Astrocyte of the cerebellum (primary cell): Measurements from ENCODE around the gene PEPD.

Experiments used
- DNase-seq: peaks from one replicate; pipeline ENCODE4 v3.0.0-alpha.2; 2011; ENCODE audit warnings: low read depth
- H3K4me3 ChIP-seq: 2 replicates; pipeline ENCODE4 v1.5.1; 2011; ENCODE audit warnings: mild to moderate bottlenecking, low read depth, low read length, moderate library complexity
- in situ Hi-C: cut with HindIII; loops from 2 replicates; pipeline ENCODE4 v1.10.0; 2017; ENCODE audit warnings: low sequenced_read_pairs
- TF ChIP-seq, protein P1 (sequence below): IDR thresholded peaks from 2 replicates; pipeline ENCODE4 v1.5.1; 2012; ENCODE audit warnings: low read length, low read depth, moderate library complexity, mild to moderate bottlenecking; ENCODE audit errors: missing control alignments

The PEPD gene

DNA sequence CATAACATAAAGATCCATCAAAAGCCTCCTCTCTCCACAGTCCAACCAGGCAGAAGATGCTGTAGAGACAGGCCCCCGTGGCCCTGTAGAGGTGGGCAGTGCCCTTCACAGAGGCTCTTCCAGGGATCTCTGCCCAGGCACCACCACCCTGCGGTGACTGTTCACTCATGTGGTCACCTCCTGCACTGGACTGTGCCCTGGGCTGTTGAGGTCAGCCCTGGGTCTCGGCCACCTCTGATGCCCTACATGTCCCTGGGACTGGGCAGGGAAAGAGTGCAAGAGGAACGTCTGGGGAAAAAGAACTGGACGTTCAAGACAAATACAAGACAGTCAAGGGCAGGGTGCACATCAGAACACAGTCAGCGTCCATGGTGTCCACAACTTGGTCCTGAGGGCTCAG, 22.3 kb downstream of the PEPD start:
- DNase-seq = no peak
- H3K4me3 ChIP-seq = no peak overlapping the region
- TF ChIP-seq, protein P1, sequence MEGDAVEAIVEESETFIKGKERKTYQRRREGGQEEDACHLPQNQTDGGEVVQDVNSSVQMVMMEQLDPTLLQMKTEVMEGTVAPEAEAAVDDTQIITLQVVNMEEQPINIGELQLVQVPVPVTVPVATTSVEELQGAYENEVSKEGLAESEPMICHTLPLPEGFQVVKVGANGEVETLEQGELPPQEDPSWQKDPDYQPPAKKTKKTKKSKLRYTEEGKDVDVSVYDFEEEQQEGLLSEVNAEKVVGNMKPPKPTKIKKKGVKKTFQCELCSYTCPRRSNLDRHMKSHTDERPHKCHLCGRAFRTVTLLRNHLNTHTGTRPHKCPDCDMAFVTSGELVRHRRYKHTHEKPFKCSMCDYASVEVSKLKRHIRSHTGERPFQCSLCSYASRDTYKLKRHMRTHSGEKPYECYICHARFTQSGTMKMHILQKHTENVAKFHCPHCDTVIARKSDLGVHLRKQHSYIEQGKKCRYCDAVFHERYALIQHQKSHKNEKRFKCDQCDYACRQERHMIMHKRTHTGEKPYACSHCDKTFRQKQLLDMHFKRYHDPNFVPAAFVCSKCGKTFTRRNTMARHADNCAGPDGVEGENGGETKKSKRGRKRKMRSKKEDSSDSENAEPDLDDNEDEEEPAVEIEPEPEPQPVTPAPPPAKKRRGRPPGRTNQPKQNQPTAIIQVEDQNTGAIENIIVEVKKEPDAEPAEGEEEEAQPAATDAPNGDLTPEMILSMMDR = no peak
- in situ Hi-C loops = no loop called here

DNA sequence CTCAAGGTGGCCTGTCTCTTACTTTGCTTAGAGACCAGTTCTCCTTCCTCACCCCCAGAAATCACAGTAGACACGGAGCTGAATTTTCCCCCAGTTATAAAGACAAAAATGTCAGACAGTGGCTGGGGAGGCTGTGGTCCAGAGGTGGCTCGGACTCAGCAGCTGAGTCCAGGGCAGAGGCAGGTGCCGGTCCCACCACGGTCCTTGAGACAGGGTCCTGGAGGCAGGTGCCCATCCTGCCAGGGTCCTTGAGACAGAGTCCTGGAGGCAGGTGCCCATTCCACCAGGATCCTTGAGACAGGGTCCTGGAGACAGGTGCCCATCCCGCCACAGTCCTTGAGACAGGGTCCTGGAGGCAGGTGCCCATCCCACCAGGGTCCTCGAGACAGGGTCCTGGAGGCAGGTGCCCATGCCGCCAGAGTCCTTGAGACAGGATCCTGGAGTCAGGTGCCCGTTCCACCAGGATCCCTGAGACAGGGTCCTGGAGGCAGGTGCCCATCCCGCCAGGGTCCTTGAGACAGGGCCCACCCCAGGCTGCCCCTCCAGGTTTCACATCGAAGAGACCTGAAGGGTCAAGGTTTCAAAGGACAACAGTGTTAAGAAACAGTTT, 23.1 kb downstream of the PEPD start:
- DNase-seq = no peak
- no peak overlapping the region for H3K4me3 ChIP-seq
- in situ Hi-C loops = no loop called here
- TF ChIP-seq, protein P1 = no peak

DNA sequence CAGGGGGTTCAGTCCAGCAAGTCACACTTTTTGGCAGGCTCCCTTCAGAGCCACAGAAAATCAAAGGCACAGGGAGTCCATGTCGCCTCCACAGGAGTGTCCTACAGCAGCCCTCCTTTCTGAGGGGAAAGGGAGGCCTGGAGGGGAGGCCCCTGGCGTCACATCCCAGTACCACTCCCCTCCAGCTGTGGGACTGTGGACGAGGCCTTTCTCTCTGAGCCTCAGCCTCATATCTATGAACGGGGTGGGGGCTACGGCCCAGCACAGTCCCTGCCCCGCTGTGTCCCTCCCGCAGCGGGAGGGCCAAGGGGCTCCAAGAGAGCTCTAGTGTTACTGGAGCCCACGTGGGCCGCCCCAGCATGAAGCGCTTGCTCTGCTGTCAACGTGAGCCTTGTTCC, 23.8 kb downstream of the PEPD start:
- TF ChIP-seq, protein P1 = no peak
- H3K4me3 ChIP-seq = no peak overlapping the region
- no peak for DNase-seq
- in situ Hi-C loops = no loop called here

DNA sequence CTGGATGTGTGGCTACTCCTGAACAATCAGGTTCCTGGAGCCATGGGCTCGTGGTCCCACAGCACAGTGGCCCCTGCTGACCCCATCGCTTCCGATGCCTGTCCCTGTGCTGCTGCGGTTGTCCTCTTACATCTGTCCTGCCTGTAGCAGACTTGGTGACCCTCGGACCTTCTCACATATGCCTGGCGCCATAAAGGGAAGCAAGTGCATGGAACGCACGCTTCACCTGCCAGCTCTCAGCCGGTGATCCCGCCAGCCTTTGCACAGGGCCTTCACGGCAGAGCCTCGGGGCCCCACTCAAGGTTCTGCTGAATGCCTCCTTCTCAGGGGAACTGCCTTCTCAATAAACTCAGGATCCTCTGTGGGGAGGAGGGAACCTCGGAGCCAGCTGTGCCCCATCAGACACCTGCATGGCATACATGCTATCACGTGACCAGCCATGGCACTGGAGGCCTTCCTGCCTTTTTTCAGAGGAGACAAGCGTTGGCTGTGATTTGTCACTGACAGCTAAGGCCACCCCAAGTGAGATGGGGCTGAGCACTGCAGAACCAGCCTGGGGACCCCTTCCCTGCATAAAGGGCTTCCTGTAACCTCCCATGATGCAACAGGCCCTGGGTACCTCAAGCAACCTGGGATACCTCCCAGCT, 24.3 kb downstream of the PEPD start:
- H3K4me3 ChIP-seq = no peak overlapping the region
- no peak for DNase-seq
- in situ Hi-C loops = no loop called here
- TF ChIP-seq, protein P1 = no peak

DNA sequence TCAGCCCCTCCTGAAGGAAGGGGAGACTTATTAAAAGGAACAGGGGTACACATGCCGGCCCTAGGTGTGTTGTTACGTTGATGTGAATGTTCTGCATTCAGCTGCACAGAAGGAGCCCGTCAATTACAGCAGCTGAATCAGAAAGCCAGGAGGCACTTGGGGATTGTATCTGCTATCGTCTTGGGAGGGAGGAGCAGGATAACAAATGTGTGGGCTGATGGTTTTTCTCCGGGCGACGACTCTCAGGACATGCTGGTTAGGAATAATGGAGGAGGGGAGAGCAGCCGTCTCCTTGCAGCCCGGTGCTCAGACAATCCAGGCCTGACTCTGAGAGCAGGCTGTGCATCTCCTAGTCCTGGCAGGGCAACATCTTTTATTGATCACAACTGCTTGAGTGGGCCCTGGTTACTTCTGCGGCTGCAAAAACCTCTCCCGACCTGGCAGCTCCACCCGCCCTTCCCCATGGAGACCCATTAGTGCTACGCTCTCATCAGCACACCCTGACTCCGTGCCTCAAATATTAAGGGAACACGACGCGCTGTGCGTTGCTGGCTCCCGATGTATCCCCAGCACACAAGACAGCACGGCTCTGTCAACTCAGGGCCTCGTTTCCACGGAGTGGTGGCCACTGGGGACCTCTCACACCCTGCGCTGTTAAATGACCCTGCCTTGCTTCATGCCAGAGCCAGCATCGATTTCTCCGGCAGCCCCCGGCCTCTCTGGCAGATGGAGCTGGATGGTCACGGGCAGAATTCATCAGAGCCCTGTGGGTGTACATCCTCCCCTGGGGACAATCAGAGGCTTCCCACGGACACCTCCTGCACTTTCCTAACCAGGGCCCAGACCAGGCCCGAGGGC, 25.3 kb downstream of the PEPD start:
- TF ChIP-seq, protein P1 = no peak
- in situ Hi-C loops = no loop called here
- no peak overlapping the region for H3K4me3 ChIP-seq
- no peak for DNase-seq

DNA sequence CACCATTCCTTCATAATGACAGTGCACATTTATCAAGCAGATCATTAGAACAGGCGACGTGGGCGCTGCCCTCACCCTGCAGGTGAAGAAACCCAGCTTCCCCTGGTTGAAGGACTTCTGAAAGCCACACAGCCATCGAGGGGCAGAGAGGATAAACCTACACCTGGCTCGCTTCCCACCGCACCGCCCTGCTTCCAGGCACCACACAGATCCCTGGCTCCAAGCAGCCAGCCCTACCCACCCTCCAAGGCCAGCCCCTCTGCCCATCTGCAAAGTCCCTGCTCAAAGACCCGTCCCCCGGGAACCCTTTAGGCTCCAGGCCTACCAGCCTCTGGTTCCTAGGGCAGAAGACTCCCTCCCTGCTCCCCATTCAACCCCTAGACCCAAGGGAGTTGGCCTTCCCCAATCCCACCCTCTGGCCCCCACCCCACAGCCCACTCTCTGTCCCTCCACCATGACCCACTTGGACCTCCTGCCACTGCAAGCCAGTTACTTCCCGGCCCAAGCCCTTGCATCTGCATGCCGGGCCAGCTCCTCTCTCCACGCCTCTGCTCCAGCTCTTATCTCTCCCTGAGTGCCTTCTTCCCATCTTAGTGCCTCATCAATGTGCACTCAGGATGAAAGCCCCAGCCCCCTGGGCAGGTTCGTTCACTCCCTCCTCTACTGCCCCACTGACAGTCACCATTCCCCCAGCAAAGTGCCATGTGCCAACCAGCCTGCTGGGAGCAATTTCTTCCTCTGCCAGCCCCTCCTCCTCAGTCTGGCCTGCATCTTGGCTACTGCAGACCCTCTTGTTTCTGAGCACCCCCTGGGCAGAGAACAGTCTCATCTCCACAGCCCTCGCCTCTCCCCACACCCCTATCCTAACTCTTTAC, 28.0 kb downstream of the PEPD start:
- H3K4me3 ChIP-seq = no peak overlapping the region
- in situ Hi-C loops = no loop called here
- TF ChIP-seq, protein P1 = no peak
- DNase-seq = no peak
